A673 (cell line): ENCODE data around the gene AMPH. TPM values are rescaled to one million over a fixed set of nuclear protein-coding genes. Genes with fewer than 3 reads are reported as not detected.

Experiments used
- BruUV-seq: library from RNA; stranded (reverse); fragments of 400-500 nt; replicated peaks from 2 replicates; lab custom pipeline; 2021; lab: Mats Ljungman, UMichigan
- CTCF ChIA-PET: fragments of 300-600 bp; sonication (Branson Sonifier 250); formaldehyde crosslinking; loops from one replicate; lab custom pipeline; 2022; ENCODE audit warnings: antibody characterized with exemption; lab: Charles Lee
- POLR2A ChIA-PET: fragments of 300-600 bp; sonication (Branson Sonifier 250); formaldehyde crosslinking; loops from one replicate; lab custom pipeline; 2022; ENCODE audit warnings: antibody characterized with exemption; ENCODE audit not compliant: low non-redundant PET; lab: Charles Lee
- DNase-seq: peaks from one replicate; pipeline ENCODE4 v3.0.0-alpha.2; 2015; ENCODE audit warnings: low spot score
- H3K27ac ChIP-seq: fragments of 200-600 bp; sonication (generic); 2 replicates; pipeline ENCODE4 v1.5.1; 2016; ENCODE audit warnings: mixed run types, low read depth, mild to moderate bottlenecking, mixed read lengths, antibody characterized with exemption, low read length; ENCODE audit not compliant: poor library complexity, severe bottlenecking
- H3K27me3 ChIP-seq: fragments of 200-600 bp; sonication (generic); replicated peaks from 2 replicates; pipeline ENCODE4 v1.6.1; 2017; ENCODE audit warnings: mixed run types, low read depth, mild to moderate bottlenecking, mixed read lengths, antibody characterized with exemption, low read length; ENCODE audit not compliant: insufficient read depth, poor library complexity
- H3K36me3 ChIP-seq: fragments of 200-600 bp; sonication (generic); 2 replicates; pipeline ENCODE4 v1.6.1; 2016; ENCODE audit warnings: mixed run types, mild to moderate bottlenecking, mixed read lengths, antibody characterized with exemption, low read length; ENCODE audit not compliant: insufficient read depth, poor library complexity, severe bottlenecking
- H3K4me1 ChIP-seq: fragments of 200-600 bp; sonication (generic); 2 replicates; pipeline ENCODE4 v1.6.1; 2017; ENCODE audit warnings: mixed run types, mild to moderate bottlenecking, mixed read lengths, antibody characterized with exemption, low read length; ENCODE audit not compliant: insufficient read depth, poor library complexity, severe bottlenecking
- H3K4me3 ChIP-seq: fragments of 200-600 bp; sonication (generic); 2 replicates; pipeline ENCODE4 v1.5.1; 2016; ENCODE audit warnings: low read depth, mixed run types, mild to moderate bottlenecking, mixed read lengths, low read length; ENCODE audit not compliant: poor library complexity, severe bottlenecking
- H3K9me3 ChIP-seq: fragments of 200-600 bp; sonication (generic); 2 replicates; pipeline ENCODE4 v1.6.1; 2016; ENCODE audit warnings: mixed run types, low read depth, mild to moderate bottlenecking, mixed read lengths, antibody characterized with exemption, low read length; ENCODE audit not compliant: poor library complexity, severe bottlenecking
- EZH2 ChIP-seq: fragments of 200-600 bp; sonication (generic); IDR thresholded peaks from 2 replicates; pipeline ENCODE4 v1.6.1; 2017; ENCODE audit warnings: borderline replicate concordance, low read depth, mild to moderate bottlenecking, mixed read lengths, antibody characterized with exemption, low read length; ENCODE audit not compliant: poor library complexity, severe bottlenecking
- intact Hi-C: fragments of 100-400 bp; cut with micrococcal nuclease; formaldehyde crosslinking; loops from one replicate; pipeline ENCODE4 v1.10.0; 2022; ENCODE audit not compliant: unreplicated experiment
- total RNA-seq: library from RNA; stranded (reverse); gene quantifications from 2 replicates; pipeline ENCODE4 v1.2.3, GENCODE V29; 2021
- TF ChIP-seq, protein P1 (sequence below): fragments of 300-800, 200-600 bp; sonication (generic); conservative IDR thresholded peaks from 2 replicates; pipeline ENCODE4 v1.5.1; 2017; ENCODE audit warnings: low read depth, mild to moderate bottlenecking, antibody characterized with exemption, low read length, moderate library complexity, mixed read lengths

The AMPH gene
- total RNA-seq, 1 experiment from 2014 or later, result 2.1 TPM

DNA sequence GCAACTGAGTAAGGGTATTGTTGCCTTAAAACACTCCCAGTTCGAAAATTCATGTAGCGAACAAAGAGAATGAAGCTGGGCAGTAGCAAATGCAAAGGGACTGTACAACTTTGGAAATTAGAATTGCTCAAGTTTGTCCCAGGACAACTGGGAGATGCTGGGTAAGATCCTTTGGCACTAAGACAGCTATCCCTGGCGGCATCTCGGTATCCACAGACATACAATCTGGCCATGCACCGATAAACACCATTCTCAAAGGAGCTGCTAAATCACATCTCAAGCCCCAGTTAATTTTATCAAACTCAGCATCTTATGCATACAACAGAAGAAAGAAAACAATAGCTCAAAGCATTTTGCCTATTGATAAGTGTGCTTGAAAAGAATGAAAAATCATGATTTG lies 177.3 kb downstream of the AMPH start:
- H3K9me3 ChIP-seq, result no peaks in the 10 kb centered on the region
- no TSS peak for BruUV-seq

DNA sequence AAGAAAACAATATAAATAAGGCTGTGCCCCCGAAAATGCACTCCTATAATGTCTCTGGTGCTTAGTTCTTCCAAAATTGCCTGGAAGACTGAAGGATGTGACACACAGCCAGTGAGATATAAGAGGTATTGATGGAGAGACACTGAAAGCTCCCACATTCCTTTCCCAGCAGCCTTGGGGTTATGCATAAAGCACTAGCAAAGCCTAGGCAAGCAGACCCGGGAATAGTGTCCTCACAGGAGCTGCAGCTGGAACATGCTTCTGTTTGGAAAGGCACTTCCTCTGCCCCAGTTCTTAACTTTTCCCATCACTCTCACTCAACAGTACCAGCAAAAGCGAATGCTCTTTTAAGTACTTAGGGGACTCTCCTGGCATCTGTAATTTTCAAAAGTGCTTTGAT lies 178.0 kb downstream of the AMPH start:
- no peak overlapping the region for H3K27ac ChIP-seq
- H3K9me3 ChIP-seq, result no peaks in the 10 kb centered on the region
- ChIA-PET POLR2A (no interaction called here), CTCF (no interaction called here)
- H3K4me1 ChIP-seq, result no peaks in the 10 kb centered on the region
- peaks cover 7% of the 10 kb centered on the region for H3K27me3 ChIP-seq
- H3K36me3 ChIP-seq, result no peaks in the 10 kb centered on the region
- BruUV-seq, result no TSS peak
- H3K4me3 ChIP-seq, result no peak overlapping the region
- intact Hi-C loops, result no loop called here
- TF ChIP-seq, protein P1, sequence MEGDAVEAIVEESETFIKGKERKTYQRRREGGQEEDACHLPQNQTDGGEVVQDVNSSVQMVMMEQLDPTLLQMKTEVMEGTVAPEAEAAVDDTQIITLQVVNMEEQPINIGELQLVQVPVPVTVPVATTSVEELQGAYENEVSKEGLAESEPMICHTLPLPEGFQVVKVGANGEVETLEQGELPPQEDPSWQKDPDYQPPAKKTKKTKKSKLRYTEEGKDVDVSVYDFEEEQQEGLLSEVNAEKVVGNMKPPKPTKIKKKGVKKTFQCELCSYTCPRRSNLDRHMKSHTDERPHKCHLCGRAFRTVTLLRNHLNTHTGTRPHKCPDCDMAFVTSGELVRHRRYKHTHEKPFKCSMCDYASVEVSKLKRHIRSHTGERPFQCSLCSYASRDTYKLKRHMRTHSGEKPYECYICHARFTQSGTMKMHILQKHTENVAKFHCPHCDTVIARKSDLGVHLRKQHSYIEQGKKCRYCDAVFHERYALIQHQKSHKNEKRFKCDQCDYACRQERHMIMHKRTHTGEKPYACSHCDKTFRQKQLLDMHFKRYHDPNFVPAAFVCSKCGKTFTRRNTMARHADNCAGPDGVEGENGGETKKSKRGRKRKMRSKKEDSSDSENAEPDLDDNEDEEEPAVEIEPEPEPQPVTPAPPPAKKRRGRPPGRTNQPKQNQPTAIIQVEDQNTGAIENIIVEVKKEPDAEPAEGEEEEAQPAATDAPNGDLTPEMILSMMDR, result no peak
- TF ChIP-seq EZH2, result no peak
- no peak for DNase-seq

More for the DNA sequence above, 177.3 kb downstream of the AMPH start:
- H3K36me3 ChIP-seq, result no peaks in the 10 kb centered on the region
- intact Hi-C loops, result no loop called here
- POLR2A ChIA-PET, result no interaction called here
- TF ChIP-seq, protein P1, result no peak
- TF ChIP-seq EZH2, result no peak
- H3K27ac ChIP-seq, result no peak overlapping the region
- no peak for DNase-seq
- CTCF ChIA-PET, result no interaction called here
- H3K27me3 ChIP-seq, result peaks cover 7% of the 10 kb centered on the region
- H3K4me3 ChIP-seq, result no peak overlapping the region
- H3K4me1 ChIP-seq, result no peaks in the 10 kb centered on the region

DNA sequence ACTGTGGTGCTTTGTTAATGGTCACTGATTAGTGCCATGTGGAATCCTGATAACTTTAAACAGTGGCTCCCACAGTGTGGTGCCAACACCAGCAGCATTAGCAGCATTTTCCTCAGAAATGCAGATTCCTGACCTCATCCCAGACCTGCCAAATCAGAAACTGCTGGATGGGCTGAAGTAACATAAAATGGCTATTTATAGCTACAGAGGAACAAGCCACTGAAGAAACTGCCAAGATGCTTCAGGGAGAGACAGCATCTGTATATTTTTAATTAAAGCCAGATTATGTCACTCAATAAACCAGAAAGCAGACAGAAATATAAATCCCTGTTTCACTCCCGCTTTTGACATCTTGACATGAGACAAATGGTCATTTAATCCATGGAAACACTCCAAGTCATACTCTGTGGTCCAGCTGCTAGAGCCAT lies 178.5 kb downstream of the AMPH start:
- H3K27me3 ChIP-seq, result peaks cover 7% of the 10 kb centered on the region
- no peak overlapping the region for H3K27ac ChIP-seq
- H3K9me3 ChIP-seq, result no peaks in the 10 kb centered on the region
- H3K36me3 ChIP-seq, result no peaks in the 10 kb centered on the region
- intact Hi-C loops, result loop anchor here (1.0 kb wide), 1 partner anchor 208 kb away; no protein-coding TSS in a partner anchor
- TF ChIP-seq, protein P1, result no peak
- TF ChIP-seq EZH2, result no peak
- ChIA-PET CTCF (no interaction called here), POLR2A (no interaction called here)
- no peak for DNase-seq
- H3K4me3 ChIP-seq, result no peak overlapping the region
- BruUV-seq, result no TSS peak
- no peaks in the 10 kb centered on the region for H3K4me1 ChIP-seq
